NCI-H510A treated with DMSO at 0.1 percent for 48 hours (cell line): ENCODE data around the gene DRD5.

Experiments used
- DNase-seq: peaks from one replicate; lab custom pipeline; 2025; lab: John Stamatoyannopoulos, UW

The DRD5 gene

GRCh38 chr4:9816285-9816684 lies 34.9 kb downstream of the DRD5 start:
- DNase-seq, result no peak

- no peak for DNase-seq
Observed at GRCh38 chr4:9820343-9820742, 38.9 kb downstream of the DRD5 start.

- DNase-seq, result no peak
Observed at GRCh38 chr4:9825049-9825448, 43.6 kb downstream of the DRD5 start.

DNA sequence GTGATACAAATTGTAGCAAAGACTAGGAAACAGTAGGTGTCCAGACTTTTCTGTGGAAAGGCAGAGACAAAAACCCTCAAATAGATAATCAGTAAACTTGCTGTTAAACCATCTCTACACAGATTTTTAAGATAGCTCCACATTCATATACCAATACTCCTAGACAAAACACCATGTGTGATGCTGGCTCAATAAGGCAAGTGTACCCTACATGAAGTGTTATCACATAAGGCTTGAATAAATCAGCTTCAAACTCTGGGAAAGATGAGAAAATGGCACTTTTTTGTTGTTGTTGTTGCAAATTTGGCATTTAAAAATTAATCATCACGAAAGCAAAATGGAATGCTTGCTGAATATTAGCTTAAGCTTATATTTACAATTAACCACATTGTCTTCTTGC lies 45.1 kb downstream of the DRD5 start:
- no peak for DNase-seq

- peak; percentile 53 for DNase-seq
Observed at GRCh38 chr4:9832640-9833039, 51.2 kb downstream of the DRD5 start.

GRCh38 chr4:9833421-9833820 lies 52.0 kb downstream of the DRD5 start:
- DNase-seq, result no peak
